ENCODE results near the gene ABR. TPM values are rescaled to one million over a fixed set of nuclear protein-coding genes. Genes with fewer than 3 reads are reported as not detected.

The ABR gene
- total and polyA plus RNA-seq, 2 of the 8 experiments (the other 6 are each of a cell fraction or from before 2014, with no cell fraction given): 44.8 to 47.2 TPM

DNA sequence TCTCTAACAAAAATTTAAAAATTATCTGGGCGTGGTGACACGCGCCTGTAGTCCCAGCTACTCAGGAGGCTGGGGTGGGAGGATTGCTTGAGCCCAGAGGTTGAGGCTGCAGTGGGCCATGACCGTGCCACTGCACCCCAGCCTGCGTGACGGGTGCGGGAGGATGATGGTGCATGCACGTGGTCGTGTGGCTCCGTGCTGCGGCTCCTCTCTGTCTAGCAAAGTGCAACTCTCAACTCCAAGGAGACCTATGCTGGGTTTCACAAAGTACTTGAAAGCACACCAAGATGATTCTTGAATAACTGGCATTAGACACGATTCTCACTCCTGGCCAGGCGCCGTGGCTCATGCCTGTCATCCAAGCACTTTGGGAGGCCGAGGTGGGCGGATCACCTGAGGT lies 226.0 kb downstream of the ABR start:
- DNase-seq (ENCODE audit: low read depth in 1 of 2, low spot score in 2 of 2): no peak
- H2AK5ac ChIP-seq (ENCODE audit: low read depth, low read length): no peak overlapping the region
- H4K20me1 ChIP-seq (replicated peaks in 1 of 2; ENCODE audit: control insufficient read depth in 1 of 2, insufficient read depth in 2 of 2, low read length in 2 of 2): peaks cover 4 to 6% of the 10 kb centered on the region in 2 experiments
- H3K23ac ChIP-seq (ENCODE audit: insufficient read length): no peak overlapping the region
- 88% methylated on average over 16 of the region's 16 CpGs; no CpG with 5 or more reads in 1 of the 2 experiments for WGBS, 2 experiments (ENCODE audit: extremely low coverage in 1 of 2, insufficient coverage in 1 of 2, insufficient read length in 1 of 2, insufficient replicate concordance in 2 of 2, low coverage in 1 of 2, low lambda C conversion rate in 2 of 2, missing lambda C conversion rate in 1 of 2)
- H3K56ac ChIP-seq (replicated peaks; ENCODE audit: insufficient read length, low read depth, low read length): no peak overlapping the region
- no peak overlapping the region for H3K9ac ChIP-seq (replicated peaks in 1 of 4; ENCODE audit: extremely low read depth in 1 of 4, low read depth in 3 of 4, low read length in 3 of 4)
- FAIRE-seq: no peak
- H2BK12ac ChIP-seq (ENCODE audit: low read depth, low read length): no peak overlapping the region
- no peaks in the 10 kb centered on the region for H3K36me3 ChIP-seq (ENCODE audit: control insufficient read depth in 2 of 4, insufficient read depth in 4 of 4, low read length in 3 of 4)
- POLR2A ChIA-PET (ENCODE audit: partially characterized antibody): no interaction called here
- no peak overlapping the region for H4K91ac ChIP-seq (replicated peaks; ENCODE audit: insufficient read length, low read length)
- peaks cover 0 to 52% of the 10 kb centered on the region in 2 experiments; a peak in 3 of 4 replicates for H3K79me2 ChIP-seq (ENCODE audit: control insufficient read depth in 1 of 2, insufficient read depth in 2 of 2, low read length in 2 of 2)
- CTCF ChIA-PET (ENCODE audit: partially characterized antibody): no interaction called here
- no peak overlapping the region for H2BK120ac ChIP-seq (replicated peaks; ENCODE audit: low read depth, low read length)
- H2AFZ ChIP-seq (ENCODE audit: low read length): no peak overlapping the region
- H3K4me1 ChIP-seq (replicated peaks in 1 of 4; ENCODE audit: control insufficient read depth in 3 of 4, insufficient read depth in 4 of 4, low read length in 3 of 4): peaks cover 10 to 20% (median 13%) of the 10 kb centered on the region in 4 experiments
- H3K27me3 ChIP-seq (replicated peaks in 1 of 4; ENCODE audit: control insufficient read depth in 3 of 4, extremely low read depth in 1 of 4, insufficient read depth in 3 of 4, low read length in 3 of 4): no peaks in the 10 kb centered on the region
- no peak overlapping the region for H3K27ac ChIP-seq (ENCODE audit: low read depth, low read length)
- H3K4ac ChIP-seq (replicated peaks; ENCODE audit: insufficient read length, low read depth, low read length): no peak overlapping the region
- no peak overlapping the region for H3K14ac ChIP-seq (ENCODE audit: insufficient read length)
- no peak overlapping the region for H4K5ac ChIP-seq (ENCODE audit: insufficient read length, low read depth, low read length)
- no peak overlapping the region for H2BK5ac ChIP-seq (ENCODE audit: low read depth, low read length)
- no peak overlapping the region for H2BK15ac ChIP-seq (ENCODE audit: low read length)
- no peak overlapping the region for H4K8ac ChIP-seq (ENCODE audit: extremely low read depth, insufficient read depth, low read length)
- no peak overlapping the region for H2BK20ac ChIP-seq (ENCODE audit: low read length)
- H3K23me2 ChIP-seq (ENCODE audit: low read depth, low read length): no peaks in the 10 kb centered on the region; the same call in 1 of the 2 replicates
- no peak overlapping the region for H3K18ac ChIP-seq (ENCODE audit: extremely low read depth, low read length)
- H3K4me2 ChIP-seq (ENCODE audit: insufficient read depth in 1 of 2, low read depth in 2 of 2, low read length in 2 of 2): no peak overlapping the region
- peaks cover 14% of the 10 kb centered on the region for H3K79me1 ChIP-seq (ENCODE audit: low read depth, low read length)
- H3K4me3 ChIP-seq (ENCODE audit: extremely low read depth in 1 of 4, insufficient read depth in 2 of 4, low read depth in 3 of 4, low read length in 4 of 4): no peak overlapping the region
- no peaks in the 10 kb centered on the region; a peak in 1 of 4 replicates for H3K9me3 ChIP-seq (ENCODE audit: insufficient read depth in 2 of 2, low read depth in 1 of 2, low read length in 1 of 2)
- TF ChIP-seq EGR1 (IDR thresholded peaks at IDR 0.05; ENCODE audit: borderline replicate concordance, low read depth, low read length) (no peak), CBX5 (IDR thresholded peaks at IDR 0.05; ENCODE audit: low read depth, low read length) (no peak), POU5F1 (IDR thresholded peaks at IDR 0.05; ENCODE audit: low read depth, low read length) (no peak), KDM5A (IDR thresholded peaks at IDR 0.05; ENCODE audit: low read length) (no peak), SP2 (IDR thresholded peaks at IDR 0.05; ENCODE audit: low read length) (no peak), POLR2AphosphoS5 (IDR thresholded peaks at IDR 0.05; ENCODE audit: low read depth, low read length) (no peak), CBX8 (IDR thresholded peaks at IDR 0.05; ENCODE audit: borderline replicate concordance, low read depth, low read length) (no peak), ZNF274 (IDR thresholded peaks at IDR 0.05; ENCODE audit: borderline replicate concordance, extremely low read depth, low read length) (no peak), KDM1A (IDR thresholded peaks at IDR 0.05; ENCODE audit: borderline replicate concordance, low read length) (no peak), RXRA (IDR thresholded peaks at IDR 0.05; ENCODE audit: insufficient read depth, low read depth, low read length) (no peak), TCF12 (IDR thresholded peaks at IDR 0.05; ENCODE audit: low read depth, low read length) (no peak), CHD2 (IDR thresholded peaks at IDR 0.05; ENCODE audit: low read length) (no peak), RFX5 (IDR thresholded peaks at IDR 0.05; ENCODE audit: borderline replicate concordance, low read depth, low read length) (no peak), RAD21 (IDR thresholded peaks at IDR 0.05 in 1 of 2, conservative IDR thresholded peaks at IDR 0.05 in 1 of 2; ENCODE audit: low read depth in 2 of 2, low read length in 2 of 2) (no peak), SIN3A (conservative IDR thresholded peaks at IDR 0.05 in 1 of 2, IDR thresholded peaks at IDR 0.05 in 1 of 2; ENCODE audit: low read depth in 1 of 2, low read length in 2 of 2) (no peak)
